Measurements from ENCODE around the gene ATAD1. TPM values are rescaled to one million over a fixed set of nuclear protein-coding genes. Genes with fewer than 3 reads are reported as not detected.

ATAD1 gene
- total and polyA plus RNA-seq, 2 of the 8 experiments (the other 6 are each of a cell fraction or from before 2014, with no cell fraction given): 8.9 to 35.3 TPM

- TF ChIP-seq CHD7 (IDR thresholded peaks at IDR 0.05; ENCODE audit: insufficient replicate concordance, low read length): no peak
Measured at GRCh38 chr10:87746911-87747310, 71.1 kb downstream of the ATAD1 start (continued).

All from H1 (cell line).